T47D (cell line): Measurements from ENCODE around the gene GJB3.
"Not testable (repeated sequence)": the region's sequence is repeated elsewhere in the genome, so short reads cannot be mapped to it uniquely, and the experiment has no call there.

Experiments used
- DNase-seq, 2 experiments: peaks; one replicate each; pipeline versions ENCODE4 v3.0.0 to v3.0.0-alpha.2; 2011 to 2012; ENCODE audit warnings: low read depth in 1 of 2, low spot score in 1 of 2
- JUND ChIP-seq: IDR thresholded peaks from 2 replicates; pipeline ENCODE4 v1.6.1; 2012; ENCODE audit warnings: low read depth
- in situ Hi-C: cut with HindIII; loops from 2 replicates; pipeline ENCODE4 v1.10.0; 2016; ENCODE audit warnings: low sequenced_read_pairs, low pct_unique_long_range_greater_than_20kb

GJB3 gene

GRCh38 chr1:34763142-34763781 is 17.8 kb upstream of the GJB3 start:
- no peak for DNase-seq
- in situ Hi-C loops, result no loop called here

GRCh38 chr1:34768856-34769255 is 12.2 kb upstream of the GJB3 start:
- TF ChIP-seq JUND, result no peak
- in situ Hi-C loops, result no loop called here
- DNase-seq, result no peak

More at GRCh38 chr1:34763142-34763781, 17.8 kb upstream of the GJB3 start:
- TF ChIP-seq JUND, result no peak

GRCh38 chr1:34770891-34771504 is 10.0 kb upstream of the GJB3 start:
- TF ChIP-seq JUND, result no peak
- DNase-seq, result no peak
- in situ Hi-C loops, result no loop called here

DNA sequence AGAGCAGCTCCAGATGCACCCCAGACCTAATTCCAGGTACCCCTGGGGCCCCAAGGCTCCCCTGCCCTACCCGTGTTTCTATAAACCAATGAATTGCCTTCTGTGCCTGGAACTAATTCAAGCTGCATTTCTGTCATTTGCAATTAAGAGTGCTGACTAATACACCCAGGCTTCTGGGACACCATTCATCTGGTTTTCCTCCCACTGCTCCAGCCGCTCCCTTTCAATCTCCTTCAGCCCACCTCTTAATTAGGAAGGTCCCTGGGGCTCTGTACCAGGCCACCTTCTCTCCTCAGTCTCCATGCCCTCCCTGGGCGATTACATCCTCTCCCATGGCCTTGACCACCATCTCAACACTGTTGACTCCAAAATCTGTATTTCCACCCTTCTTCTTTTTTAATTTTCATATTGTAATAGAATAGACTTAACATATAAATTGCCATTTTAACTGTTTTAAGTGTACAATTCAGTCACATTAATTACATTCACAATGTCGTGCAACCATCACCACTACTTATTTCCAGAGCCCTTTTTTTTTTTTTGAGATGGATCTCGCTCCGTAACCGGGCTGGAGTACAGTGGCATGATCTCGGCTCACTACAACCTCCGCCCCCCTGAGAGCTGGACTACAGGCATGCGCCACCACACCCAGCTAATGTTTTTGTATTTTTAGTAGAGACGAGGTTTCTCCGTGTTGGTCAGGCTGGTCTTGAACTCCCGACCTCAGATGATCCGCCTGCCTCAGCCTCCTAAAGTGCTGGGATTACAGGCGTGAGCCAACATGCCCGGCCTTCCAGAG is 9.2 kb upstream of the GJB3 start:
- no peak for DNase-seq
- in situ Hi-C loops, result no loop called here
- no peak for TF ChIP-seq JUND

DNA sequence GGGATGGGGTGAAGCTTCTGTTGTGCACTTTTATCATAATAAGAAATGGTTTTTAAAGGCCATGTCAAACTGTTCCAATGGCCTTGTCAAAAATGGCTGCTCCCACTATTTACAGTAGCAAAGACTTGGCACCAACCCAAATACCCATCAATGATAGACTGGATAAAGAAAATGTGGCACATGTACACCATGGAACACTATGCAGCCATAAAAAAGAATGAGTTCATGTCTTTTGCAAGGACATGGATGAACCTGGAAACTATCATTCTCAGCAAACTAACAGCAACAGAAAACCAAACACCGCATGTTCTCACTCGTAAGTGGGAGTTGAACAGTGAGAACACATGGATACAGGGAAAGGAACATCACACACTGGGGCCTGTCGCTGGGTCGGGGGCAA is 7.9 kb upstream of the GJB3 start:
- in situ Hi-C loops, DNase-seq: not testable (repeated sequence)

DNA sequence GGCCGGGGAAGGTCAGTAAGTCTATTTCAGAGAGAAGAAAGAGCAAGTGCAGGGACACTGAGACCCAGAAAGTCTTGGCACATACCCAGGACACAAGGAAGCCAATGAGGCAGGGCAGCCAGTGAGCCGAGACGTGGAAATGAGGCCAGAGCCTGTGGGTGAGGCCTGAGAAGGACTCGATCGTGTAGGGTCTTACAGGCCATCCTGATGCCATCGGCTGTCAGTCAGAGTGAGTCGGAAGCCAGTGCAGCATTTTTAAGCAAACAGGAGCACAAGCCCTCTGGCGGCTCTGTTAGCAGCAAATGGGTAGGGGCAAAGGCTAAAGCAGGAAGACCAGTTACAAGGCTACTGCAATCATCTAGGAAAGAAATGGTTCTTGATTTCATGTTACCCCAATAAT is 6.1 kb upstream of the GJB3 start:
- in situ Hi-C loops, result no loop called here
- DNase-seq, result no peak
- no peak for TF ChIP-seq JUND

- no peak for DNase-seq
- in situ Hi-C loops, result no loop called here
- no peak for TF ChIP-seq JUND
Observed at GRCh38 chr1:34776911-34777310, 4.1 kb upstream of the GJB3 start.

DNA sequence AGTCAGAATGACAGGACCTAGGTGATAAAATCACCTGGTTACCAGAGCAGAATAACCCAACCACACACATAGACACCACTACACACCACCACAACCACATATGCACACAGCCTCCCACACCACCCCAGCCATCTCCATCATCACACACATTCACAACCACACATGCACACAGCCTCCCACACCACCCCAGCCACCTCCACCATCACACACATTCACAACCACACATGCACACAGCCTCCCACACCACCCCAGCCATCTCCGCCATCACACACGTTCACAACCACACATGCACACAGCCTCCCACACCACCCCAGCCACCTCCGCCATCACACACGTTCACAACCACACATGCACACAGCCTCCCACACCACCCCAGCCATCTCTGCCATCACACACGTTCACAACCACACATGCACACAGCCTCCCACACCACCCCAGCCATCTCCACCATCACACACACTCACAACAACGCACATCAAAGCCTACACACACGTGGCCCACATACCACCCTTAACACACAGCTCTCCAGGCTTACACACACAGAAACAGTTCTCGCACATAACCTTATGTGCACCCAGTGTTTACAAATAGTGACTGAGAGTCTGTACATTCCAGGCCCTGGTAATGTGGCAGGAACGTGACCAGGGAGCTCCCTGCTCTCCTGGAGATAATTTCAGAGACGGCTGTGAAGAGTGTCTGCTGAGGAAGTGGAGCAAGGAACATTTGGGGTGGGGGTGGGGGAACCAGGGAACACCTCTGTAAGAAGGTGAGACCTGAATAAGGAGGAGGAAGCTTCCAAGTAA is 3.3 kb upstream of the GJB3 start:
- no peak for DNase-seq
- in situ Hi-C loops, result no loop called here
- TF ChIP-seq JUND, result no peak

DNA sequence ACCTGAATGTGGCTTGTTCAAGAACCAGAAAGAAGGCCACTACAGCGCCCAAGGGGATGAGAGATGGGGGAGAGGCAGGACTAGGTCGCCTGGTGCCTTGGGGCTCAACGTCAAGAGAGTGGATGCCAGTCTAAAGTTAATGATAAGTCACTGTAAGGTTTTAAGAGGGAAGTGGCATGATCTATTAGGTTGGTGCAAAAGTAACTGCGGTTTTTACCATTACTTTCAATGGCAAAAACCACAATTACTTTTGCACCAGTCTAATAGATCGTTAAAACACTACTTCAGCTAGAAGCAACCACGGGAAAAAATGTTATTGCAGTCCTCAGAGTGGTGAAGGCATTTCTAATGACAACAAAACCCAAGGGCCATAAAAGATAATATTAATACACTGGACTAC is 2.6 kb upstream of the GJB3 start:
- no peak for DNase-seq
- TF ChIP-seq JUND, result no peak
- in situ Hi-C loops, result no loop called here

DNA sequence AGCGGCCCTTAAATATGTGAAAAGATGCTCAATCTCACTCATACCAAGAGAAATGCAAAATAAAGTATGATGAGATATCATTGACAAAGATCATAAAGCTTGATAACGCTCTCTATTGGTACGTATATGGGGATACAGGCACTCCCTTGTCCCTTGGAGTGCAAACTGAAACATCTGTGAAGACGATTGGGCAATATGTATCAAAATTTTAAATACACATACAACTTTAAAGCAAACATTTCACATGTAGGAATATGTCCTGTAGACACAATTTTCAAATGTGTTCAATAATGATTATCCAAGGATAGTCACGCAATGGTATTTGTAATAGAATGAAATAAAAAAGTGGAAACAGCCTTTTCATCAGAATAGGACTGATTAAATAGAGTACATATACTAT is 2.0 kb upstream of the GJB3 start:
- in situ Hi-C loops, result no loop called here
- TF ChIP-seq JUND, result no peak
- no peak for DNase-seq

DNA sequence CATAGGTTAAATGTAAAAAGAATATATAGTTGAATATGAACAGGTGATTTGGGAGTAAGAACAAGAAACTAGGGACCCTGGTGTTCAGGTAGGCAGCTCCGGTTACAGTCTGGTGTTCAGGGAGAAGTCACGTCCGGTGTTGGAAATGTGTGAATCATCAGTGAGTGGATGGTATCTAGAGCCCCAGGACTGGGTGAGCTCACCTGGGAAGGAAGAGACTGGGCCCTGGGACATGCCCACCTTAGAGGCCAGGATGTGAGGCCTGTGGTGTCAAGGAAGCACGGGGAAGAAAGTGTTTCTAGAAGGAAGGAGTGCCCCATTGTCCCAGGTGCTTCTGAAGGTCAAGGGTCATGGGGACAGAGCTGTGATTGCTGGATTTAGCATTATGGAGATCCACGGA is 1.5 kb upstream of the GJB3 start:
- no peak for DNase-seq
- in situ Hi-C loops, result no loop called here
- TF ChIP-seq JUND, result no peak

DNA sequence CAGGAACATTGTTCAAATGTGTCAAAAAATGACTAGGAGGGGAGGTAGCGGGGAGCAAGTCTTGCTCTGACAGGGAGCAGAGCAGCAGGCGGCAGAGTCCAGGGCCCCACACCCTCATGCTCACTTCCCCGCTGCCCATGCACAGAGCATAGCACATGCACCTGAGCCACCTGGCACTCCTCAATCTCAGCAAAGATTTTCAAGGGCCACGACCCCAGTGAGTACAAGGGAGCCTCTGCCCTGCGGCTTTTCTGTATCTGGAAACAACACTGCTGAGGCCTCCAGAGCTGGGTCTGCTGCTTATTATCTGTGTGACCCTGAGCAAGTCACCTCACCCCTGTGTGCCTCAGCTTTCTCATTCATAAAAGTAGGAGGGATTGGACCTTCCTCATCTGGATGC is 1.1 kb upstream of the GJB3 start:
- no peak for DNase-seq
- in situ Hi-C loops, result no loop called here
- TF ChIP-seq JUND, result no peak

DNA sequence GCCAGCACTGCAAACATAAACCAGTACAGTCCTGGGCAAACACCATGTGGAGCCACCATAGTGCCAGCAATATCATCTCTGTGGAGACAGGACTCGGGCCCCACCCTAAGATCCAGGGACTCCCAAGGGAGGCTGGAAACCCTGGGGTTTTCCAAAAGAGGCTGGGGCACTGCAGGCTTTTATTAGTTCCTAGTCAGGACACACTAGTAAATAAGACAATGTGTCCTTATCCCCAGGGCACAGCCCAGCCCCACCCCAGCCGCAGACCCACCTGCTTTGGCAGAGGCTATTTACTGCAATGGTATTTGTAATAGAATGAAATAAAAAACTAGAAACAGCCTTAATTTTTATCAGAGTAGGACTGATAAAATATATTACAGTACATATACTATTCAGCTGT is 486 bp upstream of the GJB3 start:
- in situ Hi-C loops, result no loop called here
- no peak for TF ChIP-seq JUND
- no peak for DNase-seq
